22Rv1 (cell line): ENCODE results near the gene LPIN2.

ENCODE experiments used
- CTCF ChIP-seq: fragments of 450-650 bp; IDR thresholded peaks from 2 replicates; pipeline ENCODE4 v1.5.1; 2017; ENCODE audit warnings: mild to moderate bottlenecking
- ZFX ChIP-seq: fragments of 450-650 bp; IDR thresholded peaks from 2 replicates; pipeline ENCODE4 v1.6.1; 2017; ENCODE audit warnings: antibody characterized with exemption, borderline replicate concordance

GRCh38 chr18:2997846-2998564, 14.9 kb downstream of the LPIN2 start:
- no peak for TF ChIP-seq CTCF
- TF ChIP-seq ZFX, result no peak
